NCI-H1436 treated with DMSO at 0.1 percent for 48 hours (cell line): ENCODE measurements around the gene SEPTIN3.
A peak's percentile ranks its signal among the peaks of the same experiment; 100 is the strongest.
"Not testable (repeated sequence)": the region's sequence is repeated elsewhere in the genome, so short reads cannot be mapped to it uniquely, and the experiment has no call there.

Experiments
- DNase-seq: peaks from one replicate; lab custom pipeline; 2025; lab: John Stamatoyannopoulos, UW

The SEPTIN3 gene

DNA sequence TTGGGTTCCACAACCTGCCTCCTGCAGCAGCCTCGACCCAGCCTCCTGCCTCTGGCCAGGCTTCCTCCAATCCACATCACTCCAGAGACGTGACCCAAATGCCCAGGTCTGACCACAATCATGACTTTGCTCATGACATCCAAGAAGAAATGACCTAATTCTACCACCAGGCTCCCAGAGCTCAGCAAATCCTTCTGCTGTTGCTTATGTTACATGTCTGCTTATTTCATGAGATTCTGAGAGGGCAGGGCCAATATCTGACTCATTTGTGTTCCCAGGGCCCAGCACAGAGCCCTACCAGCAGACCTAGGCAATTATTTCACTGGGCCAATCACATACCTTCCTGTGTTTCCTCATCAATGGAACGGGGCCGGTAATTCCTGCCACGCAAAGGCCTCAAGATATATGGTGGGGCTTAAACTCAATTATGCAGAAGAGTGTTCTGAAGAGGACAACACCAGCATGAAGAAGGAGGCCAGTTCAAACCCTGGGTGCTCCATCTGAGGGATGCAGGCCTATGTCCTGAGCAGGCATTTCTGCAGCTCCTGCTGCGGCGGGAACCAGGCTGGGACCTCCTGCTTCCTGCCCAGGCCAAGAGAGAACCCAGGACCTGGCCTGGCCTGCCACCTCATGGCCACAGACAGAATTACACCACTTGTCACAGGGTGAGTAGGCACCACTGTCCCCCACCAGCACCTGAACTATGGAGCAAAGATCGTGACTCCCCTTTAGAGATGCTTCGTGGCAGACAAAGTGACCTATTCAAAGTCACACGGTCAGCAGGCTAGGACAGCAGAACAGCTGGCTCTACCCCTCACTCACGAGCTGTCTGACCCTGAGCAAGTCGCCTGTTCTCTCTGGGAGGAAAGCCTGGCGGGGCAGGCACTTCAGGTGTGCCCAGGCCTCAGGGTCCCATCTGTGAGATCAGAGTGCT is 28.1 kb upstream of the SEPTIN3 start:
- DNase-seq = no peak

DNA sequence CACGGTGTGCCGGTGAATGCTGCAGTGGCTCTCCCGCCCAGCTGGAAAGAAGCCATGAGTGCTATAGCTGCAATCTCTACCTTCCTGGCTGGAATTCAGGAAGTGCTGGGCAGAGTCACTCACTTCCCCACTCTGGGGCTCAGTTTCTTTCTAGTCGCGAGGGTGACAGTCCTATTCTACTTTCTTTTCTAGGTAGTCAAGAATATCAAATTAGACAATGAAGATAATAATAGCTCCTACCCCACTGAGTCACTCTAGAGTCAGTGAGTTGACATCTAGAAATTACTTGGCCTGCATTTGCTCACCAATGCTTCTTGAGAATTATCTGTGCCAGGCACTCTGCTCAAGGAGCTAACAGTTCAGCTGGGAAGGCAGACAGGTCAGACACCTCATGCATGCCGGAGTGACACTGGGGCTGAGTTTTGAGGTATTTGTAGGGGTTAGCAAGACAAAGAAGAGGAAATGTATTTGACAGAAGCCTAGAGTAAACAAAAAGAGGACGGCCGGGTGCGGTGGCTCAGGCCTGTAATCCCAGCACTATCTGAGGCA is 25.5 kb upstream of the SEPTIN3 start:
- no peak for DNase-seq

DNA sequence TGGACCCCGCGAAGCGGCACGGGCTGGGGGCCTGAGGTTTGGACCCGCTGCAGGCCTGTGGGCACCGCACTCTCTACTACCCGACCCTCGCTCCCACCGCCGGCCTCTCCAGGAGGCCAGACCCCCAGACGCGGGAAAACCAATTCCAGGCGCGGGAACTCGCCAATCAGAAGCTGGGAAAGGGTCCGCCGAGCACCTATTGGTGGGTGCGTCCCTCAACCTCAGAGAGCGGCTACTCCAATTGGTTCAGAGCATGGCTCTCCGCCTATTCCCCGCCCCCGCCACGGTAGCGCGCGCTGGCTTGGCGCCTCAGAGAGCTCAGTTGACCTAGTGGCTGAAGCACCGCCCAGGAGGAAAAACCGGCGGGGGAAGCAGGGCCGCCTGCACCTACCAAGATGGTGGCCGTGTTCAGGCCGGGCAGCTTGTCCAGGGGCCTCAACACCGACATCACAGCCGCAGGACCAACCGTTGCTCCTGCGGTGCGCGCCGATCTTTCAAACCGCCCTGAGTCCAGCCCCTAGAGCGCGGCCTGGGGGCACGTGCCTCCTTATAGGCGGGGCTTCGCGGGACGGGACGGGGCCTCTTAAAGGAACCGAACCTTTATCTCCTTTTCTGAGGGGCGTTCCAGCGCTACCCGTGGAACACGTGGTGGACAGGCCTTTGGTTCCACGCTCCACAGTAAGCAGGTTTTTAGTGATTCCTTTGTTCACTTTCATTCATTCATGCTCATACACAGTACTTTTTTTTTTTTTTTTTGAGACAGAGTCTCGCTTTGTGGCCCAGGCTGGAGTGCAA is 22.4 kb upstream of the SEPTIN3 start, which contains the start of gene CENPM:
Gene CENPM (minus strand): TSS at position 524 of the 795 bp plus-strand sequence. CDS start 76 bp downstream, at position 448.
- peak; percentile 80 for DNase-seq

DNA sequence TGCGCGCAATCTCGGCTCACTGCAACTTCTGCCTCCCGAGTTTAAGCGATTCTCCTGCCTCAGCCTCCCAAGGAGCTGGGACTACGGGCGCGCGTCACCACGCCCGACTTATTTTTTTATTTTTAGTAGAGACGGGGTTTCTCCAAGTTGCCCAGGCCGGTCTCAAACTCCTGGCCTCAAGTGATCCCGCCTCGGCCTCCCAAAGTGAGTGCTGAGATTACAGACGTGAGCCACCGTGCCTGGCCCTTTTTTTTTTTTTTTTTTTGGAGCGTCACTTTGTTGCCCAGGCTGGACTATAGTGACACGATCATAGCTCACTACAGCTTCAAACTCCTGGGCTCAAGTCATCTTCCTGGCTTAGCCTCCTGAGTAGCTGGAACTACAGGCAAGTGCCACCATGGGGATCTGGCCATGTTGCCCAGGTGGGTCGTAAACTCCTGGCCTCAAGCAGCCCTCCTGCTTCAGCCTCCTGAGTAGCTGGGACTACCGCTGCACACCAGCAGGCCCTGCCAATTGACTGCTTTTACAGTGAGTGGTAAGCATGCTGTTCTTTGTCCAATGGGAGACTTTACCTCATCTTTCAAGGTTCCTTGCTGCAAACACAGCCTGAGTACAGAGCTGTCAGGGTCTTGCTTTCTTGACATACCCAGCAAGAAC is 21.7 kb upstream of the SEPTIN3 start:
- DNase-seq = no peak

DNA sequence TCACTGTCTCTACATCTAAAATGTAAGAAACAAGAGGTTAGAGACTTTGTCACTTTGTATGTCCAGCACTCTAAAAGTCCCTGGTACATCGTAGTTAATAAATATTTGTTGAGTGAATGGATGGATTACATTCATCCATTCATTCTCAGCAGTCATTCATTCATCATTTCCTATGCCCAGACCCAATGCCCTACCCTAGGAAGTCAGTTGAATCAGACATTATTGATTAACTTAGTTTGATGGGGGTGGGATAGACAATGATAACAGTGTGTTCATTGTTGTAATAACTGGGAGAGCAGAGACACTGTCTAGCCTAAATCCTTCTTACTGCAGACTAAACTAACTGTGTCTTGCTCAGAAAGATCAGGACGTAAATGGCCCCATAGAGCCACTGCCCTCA is 21.1 kb upstream of the SEPTIN3 start:
- no peak for DNase-seq

DNA sequence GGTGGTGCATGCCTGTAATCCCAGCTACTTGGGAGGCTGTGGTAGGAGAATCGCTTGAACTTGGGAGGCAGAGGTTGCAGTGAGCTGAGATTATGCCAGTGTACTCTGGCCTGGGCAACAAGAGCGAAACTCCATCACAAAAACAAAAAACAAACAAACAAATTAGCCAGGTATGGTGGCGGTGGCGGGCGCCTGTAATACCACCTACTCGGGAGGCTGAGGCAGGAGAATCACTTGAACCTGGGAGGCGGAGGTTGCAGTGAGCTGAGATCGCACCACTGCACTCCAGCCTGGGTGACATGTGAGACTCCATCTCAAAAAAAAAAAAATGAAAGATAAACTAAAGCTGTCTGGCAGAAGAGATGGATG is 20.3 kb upstream of the SEPTIN3 start:
- not testable (repeated sequence) for DNase-seq

DNA sequence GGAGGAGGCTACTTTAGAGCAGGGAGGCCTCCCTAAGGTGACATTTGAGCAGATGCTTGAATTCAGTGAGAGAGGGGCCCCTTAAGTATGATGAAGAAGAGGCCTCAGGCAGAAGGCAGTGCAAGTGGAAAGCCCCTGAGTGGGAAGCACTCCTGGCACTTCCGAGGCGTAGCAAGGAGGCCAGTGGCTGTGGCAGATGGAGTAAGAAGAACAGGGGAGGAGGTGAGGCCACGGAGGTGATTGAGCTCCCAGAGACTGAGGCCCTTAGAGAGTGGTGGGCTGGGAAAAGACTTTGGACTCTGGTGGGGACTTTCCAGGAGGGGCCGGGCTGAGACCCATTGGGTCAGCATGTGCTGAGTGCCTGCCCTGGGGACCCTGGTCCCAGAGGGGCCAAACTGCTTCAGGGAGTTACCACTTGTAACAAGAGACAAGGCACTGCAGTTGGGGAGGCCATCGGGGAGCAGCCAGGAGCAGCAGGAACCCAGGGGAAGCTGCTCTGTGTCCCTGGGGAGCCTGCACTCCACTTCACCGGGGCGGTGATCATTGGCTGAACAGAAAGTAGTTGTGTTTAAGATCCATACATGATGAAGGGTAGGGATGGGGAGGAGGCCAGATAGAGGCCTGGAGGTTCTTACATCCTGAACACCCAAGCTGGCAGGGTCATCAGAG is 19.8 kb upstream of the SEPTIN3 start:
- DNase-seq = peak; percentile 68

DNA sequence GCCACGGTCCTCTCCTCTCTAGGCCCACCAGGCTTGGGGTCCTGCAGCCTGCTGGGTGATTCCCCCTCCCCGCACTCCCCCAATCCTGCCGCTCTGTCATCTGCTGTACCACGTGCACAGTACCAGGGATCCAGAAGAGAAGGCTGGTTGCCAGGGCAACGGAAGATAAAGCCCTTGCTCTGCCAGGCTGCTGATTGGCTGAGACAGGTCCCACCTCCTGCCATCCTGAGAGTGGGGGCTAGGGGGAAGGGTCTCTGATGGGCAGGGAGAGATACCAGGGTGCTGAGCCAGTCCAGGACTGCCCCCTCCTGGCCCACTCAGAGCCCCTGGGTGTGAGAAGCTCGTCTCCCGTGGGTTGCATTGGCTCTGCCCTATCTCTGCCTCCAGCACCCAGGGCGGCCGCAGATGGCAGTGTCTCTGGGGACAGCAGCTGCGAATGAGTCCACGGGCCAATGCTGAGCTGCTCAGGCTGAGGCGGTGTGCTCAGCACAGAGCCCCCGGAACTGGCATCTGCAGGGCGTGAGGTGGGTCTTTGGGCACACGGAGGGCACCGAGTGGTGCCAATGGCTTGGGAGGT is 17.3 kb upstream of the SEPTIN3 start, which contains the start of gene SMIM45:
Gene SMIM45 (plus strand): TSS at position 253 of the 577 bp plus-strand sequence.
- peak; percentile 69 for DNase-seq

DNA sequence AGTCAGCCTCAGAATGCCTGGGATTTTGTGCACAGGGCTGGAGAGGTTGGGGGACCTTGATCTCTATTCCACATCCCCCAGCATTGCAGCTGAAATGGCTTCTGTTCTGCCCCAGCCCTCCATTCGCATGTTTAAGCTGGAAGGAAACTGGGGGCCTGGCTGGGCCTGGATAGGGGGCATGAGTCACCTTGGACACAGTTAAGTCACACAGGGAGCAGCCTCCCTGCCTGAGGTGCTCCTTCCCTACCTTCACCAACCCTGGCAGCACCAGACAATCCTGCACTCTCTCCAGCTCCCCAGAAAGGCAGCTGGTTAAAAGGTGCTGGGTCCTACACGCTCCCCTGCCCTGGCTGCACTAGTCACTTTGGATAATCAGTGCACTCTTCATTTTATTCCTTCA is 16.5 kb upstream of the SEPTIN3 start:
- DNase-seq = no peak

DNA sequence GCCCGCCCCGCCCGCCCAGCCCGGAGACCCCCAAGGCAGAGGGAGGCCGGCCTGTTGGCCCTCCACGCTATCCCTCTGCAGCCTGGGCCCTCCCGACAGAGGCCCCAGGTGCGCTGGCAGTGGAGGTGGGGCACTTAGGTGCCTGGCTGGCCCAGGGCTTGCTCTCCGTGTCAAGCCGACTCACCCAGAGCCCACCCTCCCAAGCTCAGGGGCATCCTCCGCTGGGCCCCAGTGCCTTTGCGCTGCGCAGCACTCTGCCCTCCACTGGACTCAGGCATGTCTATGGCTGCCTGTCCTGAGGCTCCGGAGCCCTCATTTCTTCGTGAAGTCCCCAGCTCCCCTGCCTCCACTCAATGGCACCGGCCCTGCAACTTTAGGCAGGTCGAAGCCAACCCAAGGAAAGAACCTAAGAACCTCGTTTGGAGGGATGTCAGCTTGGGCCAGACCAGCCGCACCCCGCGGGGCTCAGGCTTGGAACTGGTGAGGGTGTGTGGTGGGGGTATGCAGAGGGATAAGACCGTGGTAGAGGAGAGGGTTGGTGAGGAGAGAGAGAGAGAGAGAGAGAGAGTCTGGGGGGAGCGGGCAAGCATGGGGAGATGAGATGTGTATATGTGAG is 11.2 kb upstream of the SEPTIN3 start:
- no peak for DNase-seq

DNA sequence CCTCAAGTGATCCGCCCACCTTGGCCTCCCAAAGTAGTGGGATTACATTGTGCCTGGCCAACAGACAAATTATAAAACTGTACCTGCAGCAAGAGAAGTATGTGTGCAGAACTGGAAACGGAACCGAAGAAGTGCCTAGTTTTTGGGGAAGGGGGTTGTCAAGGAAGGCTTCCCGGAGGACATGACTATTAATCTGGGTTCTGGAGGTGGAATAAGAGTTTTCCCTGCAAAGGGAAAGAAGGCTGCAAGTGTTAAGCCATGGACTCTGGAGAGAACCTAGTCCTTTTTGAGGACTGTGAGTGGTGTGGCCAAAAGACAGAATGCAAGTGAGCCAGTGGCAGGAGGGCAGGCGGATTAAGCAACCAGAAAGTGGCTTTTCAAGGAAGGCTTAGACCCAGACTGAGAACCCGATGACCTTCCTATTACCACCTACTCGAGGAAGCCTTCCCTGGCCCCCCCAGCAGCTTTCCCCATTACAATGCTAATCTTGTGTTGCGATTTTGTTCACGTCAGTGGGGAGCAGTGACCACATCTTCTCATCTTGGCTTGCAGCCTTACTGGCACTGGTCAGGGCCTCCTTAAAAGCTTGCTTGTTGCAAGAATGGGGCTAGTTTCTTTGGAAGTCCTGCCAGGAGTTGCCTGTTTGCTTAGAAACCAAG is 5.7 kb upstream of the SEPTIN3 start:
- DNase-seq = no peak

DNA sequence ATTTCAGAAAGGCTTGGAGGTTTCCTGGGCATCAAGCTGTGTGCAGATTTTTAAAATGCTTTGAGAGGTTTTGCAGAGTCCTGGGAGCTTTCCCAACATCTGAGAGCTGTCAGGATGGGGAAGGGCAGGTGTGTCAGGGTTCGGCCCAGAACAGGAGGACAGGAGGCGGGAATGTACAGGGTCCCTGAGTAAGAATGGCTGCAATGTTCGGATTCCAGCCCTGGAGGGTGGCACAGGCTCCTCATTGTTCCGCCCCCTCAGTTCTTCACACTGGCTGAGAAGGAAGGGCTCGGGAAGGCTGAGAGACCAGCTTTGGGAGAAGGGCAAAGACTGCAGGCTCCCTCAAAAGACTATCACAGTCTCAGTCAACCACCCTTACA is 5.1 kb upstream of the SEPTIN3 start:
- DNase-seq = no peak

DNA sequence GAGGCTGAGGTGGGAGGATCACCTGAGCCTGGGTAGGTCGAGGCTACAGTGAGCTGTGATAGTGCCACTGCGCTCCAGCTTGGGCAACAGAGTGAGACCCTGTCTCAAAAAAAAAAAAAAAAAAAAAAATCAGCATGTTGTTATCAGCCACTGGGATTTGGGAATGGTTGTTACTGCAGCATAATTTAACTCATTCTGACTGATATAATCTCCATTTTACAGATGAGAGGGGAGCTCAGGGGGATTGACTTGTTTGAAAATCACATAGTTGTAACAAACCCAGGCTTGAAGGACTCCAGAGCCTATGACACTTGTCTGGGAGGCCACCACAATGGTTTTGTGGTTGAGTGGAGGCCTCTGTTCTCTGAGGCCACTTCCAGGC is 3.0 kb upstream of the SEPTIN3 start:
- DNase-seq = no peak

DNA sequence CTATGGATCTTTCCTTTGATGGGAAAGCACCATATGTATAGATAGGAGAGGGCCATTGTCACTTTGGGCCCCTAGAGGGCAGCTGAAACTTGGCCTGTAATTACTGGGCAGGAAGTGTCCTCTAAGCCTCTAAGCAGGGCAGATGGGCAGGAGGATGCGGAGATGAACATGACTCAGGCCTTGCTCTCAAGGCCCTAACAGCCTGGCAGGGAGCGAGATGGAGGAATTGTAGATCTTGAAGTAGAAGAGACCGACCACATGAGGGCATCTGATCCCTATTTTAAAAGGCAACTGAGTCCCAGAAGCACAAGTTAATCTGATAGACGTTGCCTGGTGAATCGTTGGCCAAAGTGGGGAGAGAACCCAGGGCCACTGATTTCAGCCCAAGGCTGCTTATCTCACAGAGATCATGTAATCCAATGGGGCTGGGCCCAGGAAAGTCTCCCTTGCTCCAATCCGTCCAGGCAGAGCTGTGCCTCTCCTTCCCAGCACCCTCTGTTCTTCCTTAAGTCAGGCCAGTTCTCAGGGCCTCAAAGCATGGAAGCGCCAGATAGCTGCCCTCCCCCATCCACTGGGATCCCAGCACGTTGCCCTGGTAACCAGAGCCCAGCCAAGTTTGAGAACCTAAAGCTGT is 2.5 kb upstream of the SEPTIN3 start:
- DNase-seq = no peak

DNA sequence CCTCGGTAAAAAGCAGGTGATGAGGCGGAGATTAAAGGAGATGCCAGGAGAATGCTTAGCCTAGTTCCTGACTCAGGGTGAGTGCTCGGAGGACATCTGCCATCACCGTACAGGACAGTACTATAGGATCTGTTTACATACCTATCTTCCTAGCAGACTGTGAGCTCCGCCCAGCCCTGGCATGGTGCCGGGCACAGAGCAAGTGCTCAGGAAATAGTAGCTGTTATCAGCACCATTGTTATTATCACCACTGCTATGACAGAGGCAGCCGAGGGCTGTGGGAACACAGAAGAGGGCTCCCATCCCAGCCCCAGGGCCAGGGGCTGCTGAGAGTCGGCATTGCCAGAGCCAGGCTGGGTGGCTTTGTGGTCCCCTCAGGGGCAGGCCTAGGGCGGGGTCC is 642 bp upstream of the SEPTIN3 start:
- no peak for DNase-seq

DNA sequence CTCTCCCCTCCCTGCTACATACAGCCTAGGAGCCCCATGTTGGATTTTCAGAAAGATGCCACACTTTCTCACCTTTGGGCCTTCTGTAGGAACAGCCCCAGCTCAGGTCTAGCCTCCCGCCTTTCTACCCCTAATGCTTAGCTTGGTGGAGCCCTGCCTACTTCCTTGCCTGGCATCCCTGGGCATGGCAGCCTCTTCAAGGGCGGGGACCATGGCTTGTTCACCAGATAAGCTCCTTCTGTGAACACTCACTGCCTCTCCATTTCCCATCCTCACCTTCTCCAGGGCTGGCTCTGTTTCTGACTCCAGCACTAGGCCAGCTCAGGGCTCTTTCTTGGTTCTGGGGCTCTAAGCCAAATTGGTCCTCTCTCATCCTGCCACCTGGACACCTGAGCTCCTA is 1.4 kb downstream of the SEPTIN3 start:
- no peak for DNase-seq

DNA sequence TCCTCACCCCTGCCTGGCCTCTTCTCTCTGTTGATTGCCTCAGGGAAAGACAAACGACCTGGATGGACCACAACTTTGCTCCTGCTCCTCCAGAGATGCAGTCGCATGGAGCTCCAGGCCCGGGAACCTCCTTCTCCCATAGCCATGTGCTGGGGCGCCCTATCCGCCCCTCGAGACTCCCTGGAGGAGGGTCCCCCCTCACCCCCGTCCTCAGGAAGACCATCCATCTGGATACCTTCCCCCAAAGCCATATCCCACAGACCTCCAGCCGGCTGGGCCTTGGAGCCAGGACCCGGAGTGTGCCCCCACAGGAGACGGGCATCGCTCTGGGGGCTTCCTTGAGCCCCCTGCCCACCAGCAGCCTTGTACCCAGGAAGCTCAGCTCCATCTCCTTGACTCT is 2.2 kb downstream of the SEPTIN3 start:
- DNase-seq = no peak

DNA sequence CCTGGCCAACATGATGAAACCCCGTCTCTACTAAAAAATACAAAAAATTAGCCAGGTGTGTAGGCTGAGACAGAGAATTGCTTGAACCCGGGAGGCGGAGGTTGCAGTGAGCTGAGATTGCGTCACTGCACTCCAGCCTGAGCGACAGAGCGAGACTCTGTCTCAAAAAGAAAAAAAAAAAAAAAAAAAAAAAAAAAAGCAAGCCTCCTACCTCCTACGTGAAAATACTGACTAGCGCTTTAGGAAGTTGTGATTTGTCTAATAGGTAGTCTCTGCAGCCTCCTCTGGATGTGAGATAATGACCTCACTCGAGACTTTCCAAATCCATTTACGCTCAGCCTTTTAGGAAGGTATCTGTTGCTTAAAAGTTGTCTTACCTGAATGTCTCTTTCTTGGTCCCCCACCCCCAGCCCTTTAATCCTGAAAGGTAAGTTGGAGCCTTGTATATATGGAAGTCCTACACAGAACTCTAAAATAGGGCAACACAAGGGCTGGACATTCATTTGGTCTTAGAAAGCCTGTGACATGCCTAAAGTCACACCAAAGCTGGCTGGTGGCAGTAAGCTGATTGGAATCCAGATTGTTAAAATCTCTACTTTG is 5.5 kb downstream of the SEPTIN3 start:
- DNase-seq = no peak

DNA sequence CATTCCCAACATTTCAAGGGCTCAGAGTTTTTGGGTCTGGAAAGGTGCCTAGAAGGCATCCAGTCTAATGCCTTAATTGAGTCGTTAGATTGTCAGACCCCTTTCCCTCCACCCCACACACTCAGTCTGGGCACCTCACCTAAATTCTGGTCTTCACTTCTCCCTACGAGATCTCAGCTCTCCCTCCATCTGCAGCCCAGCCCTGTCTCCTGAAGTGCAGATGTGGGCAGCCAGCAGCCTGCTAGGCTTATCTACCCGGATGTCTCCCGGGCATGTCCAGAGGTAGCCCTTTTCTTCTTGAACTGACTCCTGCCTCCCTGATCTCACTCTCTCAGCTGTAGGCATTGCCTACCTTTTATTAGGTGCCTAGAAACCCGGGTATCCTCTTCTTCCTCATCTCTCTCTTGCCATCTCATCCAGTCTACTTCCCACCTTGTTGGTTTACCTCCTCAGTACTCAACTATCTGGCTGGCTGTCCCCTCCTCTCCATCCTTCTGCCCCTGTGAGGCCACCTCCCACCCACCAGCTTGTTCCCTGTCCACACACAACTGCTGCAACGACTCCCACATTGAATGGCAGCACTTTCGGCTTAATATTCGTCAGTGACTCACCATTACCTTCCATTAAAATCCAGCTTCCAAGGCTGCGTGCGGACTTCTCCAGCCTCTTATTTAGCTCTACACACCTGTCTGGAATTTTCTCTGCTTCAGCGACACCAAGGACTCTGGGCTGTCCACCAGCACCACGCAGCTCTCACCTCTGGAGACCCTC is 6.2 kb downstream of the SEPTIN3 start:
- DNase-seq = no peak
